Tibial artery (tissue), 4 donors: ENCODE data around the gene DNAI4.
A peak's percentile ranks its signal among the peaks of the same experiment; 100 is the strongest.
"Not testable (repeated sequence)": the region's sequence is repeated elsewhere in the genome, so short reads cannot be mapped to it uniquely, and the experiment has no call there.

ENCODE experiments used
- DNase-seq, 2 donors: peaks; one replicate each; pipeline ENCODE4 v3.0.0-alpha.2; 2019
- H3K27ac ChIP-seq, 2 donors: fragments of 200-600 bp; sonication (generic) in 1 of 2; 1 replicate in 1 of 2; 2 replicates in 1 of 2; pipeline ENCODE4 v1.5.1; 2018 to 2019; ENCODE audit warnings: mild to moderate bottlenecking in 1 of 2
- H3K27me3 ChIP-seq, 2 donors: fragments of 200-600 bp; sonication (generic) in 1 of 2; one replicate each; pipeline versions ENCODE4 v1.5.1 to v1.6.0; 2016 to 2019
- H3K36me3 ChIP-seq, 3 donors: fragments of 200-600 bp; sonication (generic) in 2 of 3; one replicate each; pipeline ENCODE4 v1.5.1; 2016 to 2019; ENCODE audit warnings: mild to moderate bottlenecking in 2 of 3
- H3K4me1 ChIP-seq, 4 donors: fragments of 200-600 bp; sonication (generic) in 2 of 4; 1 replicate in 3 of 4; 2 replicates in 1 of 4; pipeline ENCODE4 v1.5.1; 2016 to 2019
- H3K4me3 ChIP-seq, 2 donors: fragments of 200-600 bp; sonication (generic) in 1 of 2; 1 replicate in 1 of 2; 2 replicates in 1 of 2; pipeline ENCODE4 v1.5.1; 2018 to 2019; ENCODE audit warnings: mild to moderate bottlenecking in 2 of 2
- H3K9me3 ChIP-seq, 3 donors: fragments of 200-600 bp; sonication (generic) in 1 of 3; one replicate each; pipeline ENCODE4 v1.5.1; 2016 to 2019
- intact Hi-C: fragments of 100-400 bp; cut with DNase I; formaldehyde crosslinking; loops from one replicate; pipeline ENCODE4 v1.15.0; 2023; ENCODE audit warnings: low total_unique reads
- TF ChIP-seq, protein P1 (sequence below), 2 experiments: fragments of 200-600 bp in 1 of 2; fragments of 450-650 bp in 1 of 2; IDR thresholded peaks; one replicate each; pipeline ENCODE4 v1.5.1; 2017 to 2019; ENCODE audit warnings: antibody characterized with exemption in 2 of 2, mild to moderate bottlenecking in 1 of 2, moderate library complexity in 1 of 2

DNAI4 gene, protein sequence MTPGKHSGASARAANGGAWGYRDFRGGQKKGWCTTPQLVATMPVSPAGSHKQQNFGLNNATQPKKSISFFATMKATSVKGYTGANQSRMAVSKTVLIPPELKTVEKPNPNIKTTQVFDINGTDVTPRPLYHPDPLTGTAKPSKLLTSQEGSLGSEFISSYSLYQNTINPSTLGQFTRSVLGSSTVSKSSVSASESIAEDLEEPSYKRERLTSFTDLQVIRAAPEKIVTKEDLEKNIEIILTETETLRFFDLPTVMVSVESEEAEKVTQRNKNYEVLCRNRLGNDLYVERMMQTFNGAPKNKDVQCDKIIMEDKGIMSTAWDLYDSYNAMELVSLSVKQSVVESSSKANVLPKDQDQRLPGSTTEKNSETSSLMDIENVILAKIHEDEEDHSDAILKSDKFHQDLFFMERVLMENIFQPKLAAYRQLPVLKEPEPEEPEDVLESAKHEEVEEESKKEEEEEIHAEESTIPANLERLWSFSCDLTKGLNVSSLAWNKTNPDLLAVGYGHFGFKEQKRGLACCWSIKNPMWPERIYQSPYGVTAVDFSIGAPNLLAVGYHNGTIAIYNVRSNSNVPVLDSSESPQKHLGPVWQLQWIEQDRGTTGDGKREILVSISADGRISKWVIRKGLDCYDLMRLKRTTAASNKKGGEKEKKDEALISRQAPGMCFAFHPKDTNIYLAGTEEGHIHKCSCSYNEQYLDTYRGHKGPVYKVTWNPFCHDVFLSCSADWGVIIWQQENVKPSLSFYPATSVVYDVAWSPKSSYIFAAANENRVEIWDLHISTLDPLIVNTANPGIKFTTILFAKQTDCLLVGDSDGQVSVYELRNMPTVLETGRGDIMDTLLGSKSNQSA

DNA sequence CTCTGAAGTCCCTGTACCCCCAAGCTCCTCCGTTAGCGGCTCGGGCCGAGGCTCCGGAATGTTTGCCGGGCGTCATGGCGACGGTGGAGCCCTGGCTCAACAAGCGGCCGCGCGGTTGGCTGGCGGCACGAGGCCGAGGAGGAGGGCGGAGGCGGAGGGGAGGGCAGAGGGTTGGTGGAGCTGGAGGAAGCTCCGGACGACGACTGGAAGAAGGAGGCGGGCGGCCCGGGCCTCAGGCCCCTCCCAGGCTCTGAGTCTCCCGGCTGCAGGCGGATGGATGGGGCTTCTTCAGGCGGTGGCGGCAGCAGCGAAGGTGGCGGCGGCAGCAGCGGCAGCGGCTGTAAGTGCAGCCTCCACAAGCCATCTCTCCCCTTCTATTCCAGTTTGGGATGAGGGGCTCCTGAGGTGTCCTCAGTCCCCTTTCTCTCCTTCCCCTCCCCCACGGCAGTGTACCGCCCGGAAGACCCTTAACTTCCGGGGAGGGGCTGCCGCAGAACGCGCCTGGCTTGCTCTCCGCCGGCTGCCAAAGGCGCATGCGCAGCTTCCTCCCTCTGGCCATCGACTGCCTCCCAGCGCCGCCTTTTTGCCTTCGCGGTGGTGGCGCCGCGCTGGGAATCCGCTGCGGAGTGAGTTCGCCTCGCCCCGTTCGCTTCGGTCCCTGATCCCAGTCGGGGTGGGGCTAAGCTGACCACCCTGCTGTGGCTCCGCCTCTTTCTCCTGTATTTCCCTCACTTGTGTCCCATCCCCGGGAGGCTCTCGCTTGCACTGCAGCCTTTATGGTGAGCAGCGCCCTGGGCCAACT, at the start of gene DNAI4, which contains the start of gene MIER1:
DNAI4 (minus strand) TSS at position 101 of the 802 bp plus-strand sequence; CDS start at position 76, 25 bp downstream.
MIER1 (plus strand) TSS at position 235 of the 802 bp plus-strand sequence; CDS start at position 274, 39 bp downstream.
- H3K9me3 ChIP-seq, result no peaks in the 10 kb centered on the region
- peaks cover 0 to 34% (median 27%) of the 10 kb centered on the region in 4 donors for H3K4me1 ChIP-seq
- no peaks in the 10 kb centered on the region for H3K27me3 ChIP-seq
- H3K4me3 ChIP-seq, result peak within 1 kb of the TSS; percentile 73 to 81
- TF ChIP-seq, protein P1, sequence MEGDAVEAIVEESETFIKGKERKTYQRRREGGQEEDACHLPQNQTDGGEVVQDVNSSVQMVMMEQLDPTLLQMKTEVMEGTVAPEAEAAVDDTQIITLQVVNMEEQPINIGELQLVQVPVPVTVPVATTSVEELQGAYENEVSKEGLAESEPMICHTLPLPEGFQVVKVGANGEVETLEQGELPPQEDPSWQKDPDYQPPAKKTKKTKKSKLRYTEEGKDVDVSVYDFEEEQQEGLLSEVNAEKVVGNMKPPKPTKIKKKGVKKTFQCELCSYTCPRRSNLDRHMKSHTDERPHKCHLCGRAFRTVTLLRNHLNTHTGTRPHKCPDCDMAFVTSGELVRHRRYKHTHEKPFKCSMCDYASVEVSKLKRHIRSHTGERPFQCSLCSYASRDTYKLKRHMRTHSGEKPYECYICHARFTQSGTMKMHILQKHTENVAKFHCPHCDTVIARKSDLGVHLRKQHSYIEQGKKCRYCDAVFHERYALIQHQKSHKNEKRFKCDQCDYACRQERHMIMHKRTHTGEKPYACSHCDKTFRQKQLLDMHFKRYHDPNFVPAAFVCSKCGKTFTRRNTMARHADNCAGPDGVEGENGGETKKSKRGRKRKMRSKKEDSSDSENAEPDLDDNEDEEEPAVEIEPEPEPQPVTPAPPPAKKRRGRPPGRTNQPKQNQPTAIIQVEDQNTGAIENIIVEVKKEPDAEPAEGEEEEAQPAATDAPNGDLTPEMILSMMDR (IDR thresholded peaks at IDR 0.05), result peak; percentile 36 to 46
- H3K27ac ChIP-seq, result peak within 1 kb of the TSS; percentile 93 to 97
- no peaks in the 10 kb centered on the region for H3K36me3 ChIP-seq
- intact Hi-C loops, result loop anchor here (10.0 kb wide), 2 partner anchors 130 to 390 kb away; partner anchors contain the start of genes SGIP1 and SLC35D1
- DNase-seq, result peak; percentile 98 to 99

DNA sequence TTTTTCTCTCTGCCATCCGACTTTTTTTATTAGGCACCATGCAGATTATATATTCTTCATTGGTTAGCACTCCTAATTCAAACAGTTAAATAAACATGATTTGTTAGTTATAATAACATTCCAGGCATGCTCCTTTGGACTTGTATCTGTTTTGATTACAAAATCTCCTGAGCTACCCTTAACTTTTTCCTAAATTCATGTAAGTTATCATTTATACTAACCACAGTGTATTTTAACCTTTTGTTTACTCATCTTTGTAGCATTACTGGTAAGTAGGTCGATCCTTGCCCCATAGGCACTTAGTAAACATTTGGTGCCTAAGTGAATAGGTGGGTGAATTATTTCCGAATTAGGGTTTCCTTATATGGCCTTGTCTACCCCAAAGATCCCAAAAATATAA, 43.9 kb upstream of the DNAI4 start:
- no peak overlapping the region for H3K4me3 ChIP-seq
- intact Hi-C loops, result no loop called here
- no peak for DNase-seq
- H3K9me3 ChIP-seq, result peaks cover 0 to 3% (median 0%) of the 10 kb centered on the region in 3 donors
- H3K36me3 ChIP-seq, result peaks cover 58 to 72% (median 62%) of the 10 kb centered on the region in 3 donors
- H3K4me1 ChIP-seq, result no peaks in the 10 kb centered on the region
- TF ChIP-seq, protein P1 (IDR thresholded peaks at IDR 0.05), result no peak
- no peaks in the 10 kb centered on the region for H3K27me3 ChIP-seq
- H3K27ac ChIP-seq, result no peak overlapping the region

DNA sequence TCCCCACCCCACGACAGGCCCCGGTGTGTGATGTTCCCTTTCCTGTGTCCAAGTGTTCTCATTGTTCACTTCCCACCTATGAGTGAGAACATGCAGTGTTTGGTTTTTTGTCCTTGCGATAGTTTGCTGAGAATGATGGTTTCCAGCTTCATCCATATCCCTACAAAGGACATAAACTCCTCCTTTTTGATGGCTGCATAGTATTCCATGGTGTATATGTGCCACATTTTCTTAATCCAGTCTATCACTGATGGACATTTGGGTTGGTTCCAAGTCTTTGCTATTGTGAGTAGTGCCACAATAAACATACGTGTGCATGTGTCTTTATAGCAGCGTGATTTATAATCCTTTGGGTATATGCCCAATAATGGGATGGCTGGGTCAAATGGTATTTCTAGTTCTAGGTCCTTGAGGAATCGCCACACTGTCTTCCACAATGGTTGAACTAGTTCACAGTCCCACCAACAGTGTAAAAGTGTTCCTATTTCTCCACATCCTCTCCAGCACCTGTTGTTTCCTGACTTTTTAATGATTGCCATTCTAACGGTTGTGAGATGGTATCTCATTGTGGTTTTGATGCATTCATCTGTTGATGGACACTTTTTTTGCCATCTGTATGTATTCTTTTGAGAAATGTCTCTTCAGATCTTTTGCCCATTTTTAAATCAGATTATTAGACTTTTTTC, 41.7 kb upstream of the DNAI4 start:
- intact Hi-C loops, H3K4me1 ChIP-seq, H3K9me3 ChIP-seq, DNase-seq, H3K27ac ChIP-seq, H3K27me3 ChIP-seq, H3K4me3 ChIP-seq: not testable (repeated sequence)
- peaks cover 62 to 78% (median 63%) of the 10 kb centered on the region in 3 donors for H3K36me3 ChIP-seq

DNA sequence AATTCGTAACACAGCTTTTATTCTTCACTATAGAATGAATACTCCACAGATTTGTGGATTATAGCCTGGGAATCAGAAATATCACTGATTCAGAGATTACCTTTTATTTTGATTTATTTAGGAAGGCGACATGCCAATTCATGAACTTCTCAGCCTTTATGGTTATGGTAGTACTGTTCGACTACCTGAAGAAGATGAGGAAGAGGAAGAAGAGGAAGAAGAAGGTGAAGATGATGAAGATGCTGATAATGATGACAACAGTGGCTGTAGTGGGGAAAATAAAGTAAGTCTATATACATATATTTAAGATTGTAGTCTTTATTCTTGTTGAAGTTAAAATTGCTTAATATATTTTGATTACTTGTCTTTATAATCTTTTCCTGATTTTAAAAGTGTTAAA, 33.3 kb upstream of the DNAI4 start:
- no peak for DNase-seq
- H3K4me1 ChIP-seq, result peaks cover 0 to 7% (median 0%) of the 10 kb centered on the region in 4 donors
- H3K9me3 ChIP-seq, result no peaks in the 10 kb centered on the region
- intact Hi-C loops, result no loop called here
- TF ChIP-seq, protein P1 (IDR thresholded peaks at IDR 0.05), result no peak
- no peak overlapping the region for H3K27ac ChIP-seq
- H3K4me3 ChIP-seq, result no peak overlapping the region
- no peaks in the 10 kb centered on the region for H3K27me3 ChIP-seq
- peaks cover 38 to 51% (median 38%) of the 10 kb centered on the region in 3 donors for H3K36me3 ChIP-seq

DNA sequence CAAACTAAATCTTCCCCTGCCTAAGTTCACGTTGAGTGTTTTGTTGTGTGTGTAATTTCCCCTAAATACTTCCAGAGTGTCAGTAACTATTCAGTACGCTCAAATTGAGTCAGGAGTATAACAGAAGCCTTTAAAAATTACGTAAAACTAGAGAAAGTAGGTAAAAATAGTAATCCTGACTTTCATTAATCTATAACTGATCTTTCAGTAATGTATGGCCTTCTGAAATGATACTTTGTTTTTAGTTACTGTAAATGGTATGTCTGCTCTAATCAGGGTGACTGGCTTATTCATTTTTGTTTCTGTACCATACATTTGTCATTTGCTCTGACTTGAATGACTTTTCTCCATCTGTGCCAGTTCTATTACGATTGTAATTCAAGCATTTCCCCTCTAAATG, 29.6 kb upstream of the DNAI4 start:
- intact Hi-C loops, result no loop called here
- Histone ChIP-seq H3K4me3 (no peak overlapping the region), H3K27ac (no peak overlapping the region), H3K27me3 (no peaks in the 10 kb centered on the region), H3K4me1 (peaks cover 0 to 7% (median 0%) of the 10 kb centered on the region in 4 donors), H3K36me3 (peaks cover 10 to 37% (median 33%) of the 10 kb centered on the region in 3 donors), H3K9me3 (no peaks in the 10 kb centered on the region)
- no peak for DNase-seq
- TF ChIP-seq, protein P1 (IDR thresholded peaks at IDR 0.05), result no peak
